Erythroblast (primary cell): ENCODE data around the gene AADAT.

Experiments used
- GATA1 ChIP-seq: IDR thresholded peaks from 2 replicates; pipeline ENCODE4 v1.6.1; 2011; ENCODE audit warnings: low read depth, mild to moderate bottlenecking, control low read depth, low read length, moderate library complexity
- POLR2A ChIP-seq: IDR thresholded peaks from 2 replicates; pipeline ENCODE4 v1.6.1; 2011; ENCODE audit warnings: mild to moderate bottlenecking, low read length

- TF ChIP-seq POLR2A (no peak), GATA1 (no peak)
These were observed 9.3 kb downstream of the AADAT start for GRCh38 chr4:170080496-170080895.
